Cardiac septum (tissue), 1 donor: Measurements from ENCODE around the gene AOC1. TPM values are rescaled to one million over a fixed set of nuclear protein-coding genes. Genes with fewer than 3 reads are reported as not detected.

Source experiments
- DNase-seq: peaks from one replicate; pipeline ENCODE4 v3.0.0-alpha.2; 2020; ENCODE audit warnings: low spot score
- intact Hi-C: fragments of 100-400 bp; cut with DNase I; formaldehyde crosslinking; loops from one replicate; pipeline ENCODE4 v1.14.0; 2022
- total RNA-seq: library from RNA; stranded (reverse); fragmentation: NEBNext Ultra II Directional; extraction: Animal tissue kit (Norgen Biotek cat#: 25700); gene quantifications from one replicate; pipeline ENCODE4 v1.2.1, GENCODE V29; 2021
- donor health status: DM: no; HTN: no; CAD: no.

Gene AOC1
- total RNA-seq, 1 donor from 2014 or later = 0.43 TPM

DNA sequence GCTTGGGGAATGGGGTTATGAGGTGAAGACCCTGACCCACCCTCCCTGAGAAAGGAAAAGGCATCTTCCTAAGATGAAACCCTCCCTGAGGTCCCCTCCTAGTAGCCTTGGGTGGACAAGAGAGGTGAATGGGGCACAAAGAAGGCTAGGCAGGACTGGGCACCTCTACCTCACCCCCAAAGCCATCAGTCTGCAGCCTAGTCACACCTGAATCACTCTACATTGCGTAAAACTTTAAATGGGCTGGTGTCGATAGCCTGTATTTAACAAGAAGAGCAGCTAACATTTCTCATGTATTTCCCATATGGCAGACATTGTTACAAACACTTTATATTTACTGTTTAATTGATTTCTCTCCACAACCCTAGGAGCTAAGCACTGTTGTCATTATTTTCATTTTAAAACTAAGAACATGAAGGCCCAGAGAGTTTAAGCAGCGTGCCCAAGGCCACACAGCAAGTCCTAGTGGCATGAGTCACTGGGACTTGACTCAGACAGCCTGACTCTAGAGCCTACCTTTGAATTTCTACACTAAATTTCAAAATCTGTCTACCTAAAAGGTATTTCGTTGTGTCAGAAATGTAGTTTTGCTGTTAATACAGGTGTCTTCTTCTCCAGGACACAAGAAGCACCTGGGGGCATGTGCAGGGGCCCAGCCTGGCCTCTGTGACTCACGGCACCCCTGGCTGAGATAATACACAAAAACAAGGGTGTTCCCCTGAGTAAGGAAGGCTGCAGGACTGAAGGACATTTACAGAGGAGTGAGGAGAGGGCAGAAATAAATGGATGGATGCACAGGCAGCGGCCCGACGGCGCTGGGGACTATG lies 3.4 kb downstream of the AOC1 start:
- intact Hi-C loops = no loop called here
- no peak for DNase-seq

DNA sequence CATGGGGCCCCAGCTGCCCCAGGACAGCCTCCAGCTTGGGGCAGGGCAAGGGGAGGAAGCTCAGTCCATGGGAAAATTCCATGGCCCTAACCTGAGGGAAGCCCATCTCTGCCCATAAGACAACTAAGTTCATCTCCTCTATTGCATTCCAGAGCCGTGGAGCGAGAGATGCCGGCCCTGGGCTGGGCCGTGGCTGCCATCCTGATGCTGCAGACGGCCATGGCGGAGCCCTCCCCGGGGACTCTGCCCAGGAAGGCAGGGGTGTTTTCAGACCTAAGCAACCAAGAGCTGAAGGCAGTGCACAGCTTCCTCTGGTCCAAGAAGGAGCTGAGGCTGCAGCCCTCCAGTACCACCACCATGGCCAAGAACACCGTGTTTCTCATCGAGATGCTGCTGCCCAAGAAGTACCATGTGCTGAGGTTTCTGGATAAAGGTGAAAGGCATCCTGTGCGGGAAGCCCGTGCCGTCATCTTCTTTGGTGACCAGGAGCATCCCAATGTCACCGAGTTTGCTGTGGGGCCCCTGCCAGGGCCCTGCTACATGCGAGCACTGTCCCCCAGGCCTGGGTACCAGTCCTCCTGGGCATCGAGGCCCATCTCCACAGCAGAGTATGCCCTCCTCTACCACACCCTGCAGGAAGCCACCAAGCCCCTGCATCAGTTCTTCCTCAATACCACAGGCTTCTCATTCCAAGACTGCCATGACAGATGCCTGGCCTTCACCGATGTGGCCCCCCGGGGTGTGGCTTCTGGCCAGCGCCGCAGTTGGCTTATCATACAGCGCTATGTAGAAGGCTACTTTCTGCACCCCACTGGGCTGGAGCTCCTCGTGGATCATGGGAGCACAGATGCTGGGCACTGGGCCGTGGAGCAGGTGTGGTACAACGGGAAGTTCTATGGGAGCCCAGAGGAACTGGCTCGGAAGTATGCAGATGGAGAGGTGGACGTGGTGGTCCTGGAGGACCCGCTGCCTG lies 4.3 kb downstream of the AOC1 start:
- no peak for DNase-seq
- intact Hi-C loops = no loop called here

DNA sequence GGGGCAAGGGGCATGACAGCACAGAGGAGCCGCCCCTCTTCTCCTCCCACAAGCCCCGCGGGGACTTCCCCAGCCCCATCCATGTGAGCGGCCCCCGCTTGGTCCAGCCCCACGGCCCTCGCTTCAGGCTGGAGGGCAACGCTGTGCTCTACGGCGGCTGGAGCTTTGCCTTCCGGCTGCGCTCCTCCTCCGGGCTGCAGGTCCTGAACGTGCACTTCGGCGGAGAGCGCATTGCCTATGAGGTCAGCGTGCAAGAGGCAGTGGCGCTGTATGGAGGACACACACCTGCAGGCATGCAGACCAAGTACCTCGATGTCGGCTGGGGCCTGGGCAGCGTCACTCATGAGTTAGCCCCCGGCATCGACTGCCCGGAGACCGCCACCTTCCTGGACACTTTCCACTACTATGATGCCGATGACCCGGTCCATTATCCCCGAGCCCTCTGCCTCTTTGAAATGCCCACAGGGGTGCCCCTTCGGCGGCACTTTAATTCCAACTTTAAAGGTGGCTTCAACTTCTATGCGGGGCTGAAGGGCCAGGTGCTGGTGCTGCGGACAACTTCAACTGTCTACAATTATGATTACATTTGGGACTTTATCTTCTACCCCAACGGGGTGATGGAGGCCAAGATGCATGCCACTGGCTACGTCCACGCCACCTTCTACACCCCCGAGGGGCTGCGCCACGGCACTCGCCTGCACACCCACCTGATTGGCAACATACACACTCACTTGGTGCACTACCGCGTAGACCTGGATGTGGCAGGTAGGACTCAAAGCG lies 5.1 kb downstream of the AOC1 start:
- no peak for DNase-seq
- intact Hi-C loops = no loop called here

DNA sequence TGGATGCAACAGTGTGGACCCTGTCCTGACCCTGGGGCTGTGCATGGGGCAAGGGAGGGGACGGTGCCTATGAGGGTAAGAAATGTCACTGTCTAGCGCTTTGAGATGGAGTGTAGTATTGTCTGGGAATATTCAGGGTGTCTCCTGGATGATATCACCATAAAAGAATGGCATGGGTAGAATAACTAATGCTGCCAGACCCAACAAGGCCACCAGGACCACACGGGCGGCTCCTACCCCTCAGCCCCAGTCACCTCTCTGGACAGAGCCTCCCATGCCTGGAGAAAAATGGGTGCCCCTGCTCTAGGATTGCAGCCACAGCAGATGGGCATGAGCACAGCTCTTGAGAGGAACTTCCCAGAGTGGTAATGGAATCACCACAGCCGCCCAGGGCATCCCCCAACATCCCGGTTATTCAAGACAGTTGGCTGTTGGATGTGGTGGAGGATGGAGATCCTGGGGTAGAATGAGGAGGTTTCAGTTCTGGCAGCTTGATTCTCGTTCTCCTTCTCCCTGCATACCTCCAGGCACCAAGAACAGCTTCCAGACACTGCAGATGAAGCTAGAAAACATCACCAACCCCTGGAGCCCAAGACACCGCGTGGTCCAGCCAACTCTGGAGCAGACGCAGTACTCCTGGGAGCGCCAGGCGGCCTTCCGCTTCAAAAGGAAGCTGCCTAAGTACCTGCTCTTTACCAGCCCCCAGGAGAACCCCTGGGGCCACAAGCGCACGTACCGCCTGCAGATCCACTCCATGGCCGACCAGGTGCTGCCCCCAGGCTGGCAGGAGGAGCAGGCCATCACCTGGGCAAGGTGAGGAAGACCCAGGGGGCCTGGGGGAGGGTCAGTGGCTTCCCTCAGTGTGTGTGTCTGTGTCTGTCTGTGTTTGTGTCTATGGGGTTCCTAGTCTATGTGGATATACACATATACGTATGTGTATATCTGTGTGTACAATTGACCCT lies 6.2 kb downstream of the AOC1 start:
- intact Hi-C loops = no loop called here
- no peak for DNase-seq

DNA sequence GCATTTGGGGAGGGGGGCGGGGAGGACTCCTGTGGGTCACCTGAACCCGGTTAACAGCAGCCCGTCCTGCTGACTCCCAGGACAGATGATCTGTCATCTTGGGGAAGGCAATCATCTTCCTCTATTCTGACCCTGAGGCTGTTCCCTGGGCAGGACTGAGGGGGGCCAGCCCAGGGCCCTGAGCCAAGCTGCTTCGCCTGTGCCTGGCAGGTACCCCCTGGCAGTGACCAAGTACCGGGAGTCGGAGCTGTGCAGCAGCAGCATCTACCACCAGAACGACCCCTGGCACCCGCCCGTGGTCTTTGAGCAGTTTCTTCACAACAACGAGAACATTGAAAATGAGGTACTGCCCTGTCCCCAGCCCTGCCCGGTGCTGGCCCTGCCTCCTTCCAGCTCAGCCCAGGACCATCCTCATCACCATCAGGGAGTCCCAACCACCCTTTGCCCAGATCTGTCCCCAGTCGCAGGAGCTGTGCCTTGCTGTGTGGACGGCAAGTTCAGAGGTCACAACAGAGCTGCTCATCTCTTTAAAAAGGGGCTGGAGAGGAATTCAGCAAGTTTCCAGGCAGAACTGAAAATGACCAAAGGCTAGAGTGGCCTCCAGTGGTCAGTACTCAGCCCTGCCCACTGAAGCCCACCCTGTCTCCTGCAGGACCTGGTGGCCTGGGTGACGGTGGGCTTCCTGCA lies 8.1 kb downstream of the AOC1 start:
- intact Hi-C loops = no loop called here

DNA sequence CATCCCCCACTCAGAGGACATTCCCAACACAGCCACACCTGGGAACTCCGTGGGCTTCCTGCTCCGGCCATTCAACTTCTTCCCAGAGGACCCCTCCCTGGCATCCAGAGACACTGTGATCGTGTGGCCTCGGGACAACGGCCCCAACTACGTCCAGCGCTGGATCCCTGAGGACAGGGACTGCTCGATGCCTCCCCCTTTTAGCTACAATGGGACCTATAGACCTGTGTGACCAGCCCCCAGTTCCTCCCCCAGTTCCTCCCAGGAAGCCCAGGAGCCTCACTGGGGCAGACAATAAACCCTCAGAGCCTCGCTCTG lies 8.6 kb downstream of the AOC1 start:
- no peak for DNase-seq
- intact Hi-C loops = no loop called here

More for the DNA sequence above, 8.1 kb downstream of the AOC1 start:
- no peak for DNase-seq

DNA sequence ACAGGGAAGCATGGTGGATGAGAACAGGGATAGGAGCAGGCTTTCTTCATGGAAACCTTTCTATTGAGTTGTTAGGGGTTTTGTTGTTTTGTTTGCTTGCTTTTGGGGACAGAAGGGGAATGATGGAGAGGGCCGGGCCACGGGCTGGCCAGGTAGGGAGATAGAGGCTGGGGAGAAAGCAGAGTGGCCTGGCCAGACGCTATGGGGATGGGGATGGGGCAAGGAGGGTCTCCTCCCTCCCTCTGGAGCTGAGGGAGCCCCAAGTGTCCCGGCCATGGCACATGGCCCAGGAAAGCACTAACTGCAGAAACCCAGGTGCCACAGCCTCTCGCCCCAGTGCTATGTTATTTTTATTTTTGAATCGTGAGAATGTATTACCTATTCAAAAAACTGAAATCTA lies 10.0 kb downstream of the AOC1 start:
- DNase-seq = no peak
- intact Hi-C loops = no loop called here

DNA sequence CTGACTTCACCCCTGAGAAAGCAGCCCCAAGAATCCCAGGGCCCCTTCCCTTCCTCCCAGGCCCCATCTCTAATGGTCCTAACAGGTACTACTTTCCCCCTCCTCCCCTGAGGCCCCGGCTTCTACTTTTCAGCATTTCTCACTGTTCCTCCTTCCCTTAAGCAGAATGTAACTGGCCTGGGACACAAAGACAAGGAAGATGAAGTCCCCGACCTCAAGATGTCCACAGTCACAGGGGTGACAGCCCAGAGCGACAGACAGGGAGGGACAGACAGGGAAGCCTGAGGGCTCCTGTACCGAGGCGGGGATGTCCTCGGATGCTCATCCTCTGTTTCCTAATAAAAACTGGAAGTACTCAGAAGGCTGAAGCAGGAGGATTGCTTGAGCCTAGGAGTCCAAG lies 11.6 kb downstream of the AOC1 start:
- DNase-seq = no peak
- intact Hi-C loops = no loop called here

DNA sequence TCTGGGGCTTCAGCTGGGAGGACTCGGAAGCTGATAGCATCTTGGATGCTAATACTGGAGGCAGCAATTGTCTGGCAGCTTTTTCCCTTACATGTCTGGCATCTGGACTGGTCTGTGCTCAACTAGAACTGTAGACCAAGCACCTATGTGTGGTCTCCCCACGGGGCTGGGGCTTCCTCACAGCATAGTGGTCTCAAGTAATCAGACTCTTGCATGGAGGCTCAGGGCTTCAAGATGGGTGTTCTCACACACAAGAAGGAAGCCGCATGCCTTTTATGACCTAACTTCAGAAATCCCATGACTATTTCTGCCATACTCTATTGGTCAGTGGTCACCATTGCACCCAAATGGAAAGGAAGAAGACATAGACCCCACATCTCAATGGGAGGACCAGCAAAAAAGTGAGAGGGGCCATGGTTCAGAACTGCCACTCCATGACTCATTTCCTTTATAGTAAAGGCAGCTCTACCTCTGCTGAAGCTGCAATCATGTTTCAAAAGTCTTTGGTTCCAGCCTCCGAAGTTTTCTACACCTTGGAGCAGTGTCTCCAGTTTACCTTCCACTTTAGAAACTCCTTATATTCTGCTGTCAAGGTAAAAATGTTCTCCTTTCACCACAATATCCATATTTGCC lies 14.7 kb downstream of the AOC1 start:
- intact Hi-C loops = no loop called here
- DNase-seq = no peak

DNA sequence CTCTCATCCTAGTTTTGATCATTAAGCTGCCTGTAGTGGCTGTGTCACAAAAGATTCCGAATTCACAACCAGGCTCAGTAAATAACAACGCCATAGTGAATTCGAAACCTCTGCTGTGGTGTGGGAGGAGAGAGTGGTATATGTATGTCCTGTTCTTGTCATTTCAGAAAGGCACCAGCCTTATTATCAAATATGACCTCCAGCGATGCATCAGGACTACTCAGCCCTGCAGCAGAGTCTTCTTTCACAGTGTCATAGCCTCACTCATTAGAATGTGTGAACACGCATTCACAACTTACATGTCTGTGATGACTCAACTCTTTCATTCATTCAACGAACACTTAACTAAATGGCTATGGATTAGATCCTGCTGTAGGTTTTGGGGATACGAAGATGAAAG lies 15.3 kb downstream of the AOC1 start:
- no peak for DNase-seq
- intact Hi-C loops = no loop called here

DNA sequence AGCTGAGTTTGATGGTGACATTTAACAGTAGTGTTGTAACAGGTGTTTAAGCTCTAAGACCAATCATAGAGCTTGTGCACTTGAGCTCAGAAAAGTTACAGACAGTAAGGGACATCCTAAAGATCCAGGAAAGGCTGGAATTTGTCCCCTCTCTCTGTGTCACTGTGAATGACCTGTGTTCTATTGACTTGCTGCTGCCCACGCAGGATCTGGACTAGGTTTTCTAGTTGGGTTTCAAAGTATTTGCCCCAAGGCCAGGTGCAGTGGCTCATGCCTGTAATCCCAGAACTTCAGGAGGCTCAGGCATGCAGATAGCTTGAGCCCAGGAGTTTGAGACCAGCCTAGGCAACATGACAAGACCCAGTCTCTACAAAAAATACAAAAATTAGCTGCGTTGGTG lies 17.1 kb downstream of the AOC1 start:
- no peak for DNase-seq
- intact Hi-C loops = no loop called here

DNA sequence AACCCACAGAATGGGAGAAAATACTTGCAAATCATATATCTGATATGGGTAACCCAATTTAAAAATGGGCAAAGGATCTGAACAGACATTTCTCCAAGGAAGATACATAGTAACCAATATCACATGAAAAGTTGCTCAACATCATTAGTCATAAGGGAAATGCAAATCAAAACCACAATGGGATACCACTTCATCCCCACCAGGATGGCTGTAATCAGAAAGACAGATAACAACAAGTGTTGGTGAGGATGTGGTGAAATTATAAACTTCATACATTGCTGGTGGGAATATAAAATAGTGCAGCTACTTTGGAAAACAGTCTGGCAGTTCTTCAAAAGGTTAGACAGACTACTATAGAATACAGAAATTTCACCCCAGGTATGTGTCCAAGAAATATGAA lies 19.3 kb downstream of the AOC1 start:
- intact Hi-C loops = no loop called here
- DNase-seq = no peak

DNA sequence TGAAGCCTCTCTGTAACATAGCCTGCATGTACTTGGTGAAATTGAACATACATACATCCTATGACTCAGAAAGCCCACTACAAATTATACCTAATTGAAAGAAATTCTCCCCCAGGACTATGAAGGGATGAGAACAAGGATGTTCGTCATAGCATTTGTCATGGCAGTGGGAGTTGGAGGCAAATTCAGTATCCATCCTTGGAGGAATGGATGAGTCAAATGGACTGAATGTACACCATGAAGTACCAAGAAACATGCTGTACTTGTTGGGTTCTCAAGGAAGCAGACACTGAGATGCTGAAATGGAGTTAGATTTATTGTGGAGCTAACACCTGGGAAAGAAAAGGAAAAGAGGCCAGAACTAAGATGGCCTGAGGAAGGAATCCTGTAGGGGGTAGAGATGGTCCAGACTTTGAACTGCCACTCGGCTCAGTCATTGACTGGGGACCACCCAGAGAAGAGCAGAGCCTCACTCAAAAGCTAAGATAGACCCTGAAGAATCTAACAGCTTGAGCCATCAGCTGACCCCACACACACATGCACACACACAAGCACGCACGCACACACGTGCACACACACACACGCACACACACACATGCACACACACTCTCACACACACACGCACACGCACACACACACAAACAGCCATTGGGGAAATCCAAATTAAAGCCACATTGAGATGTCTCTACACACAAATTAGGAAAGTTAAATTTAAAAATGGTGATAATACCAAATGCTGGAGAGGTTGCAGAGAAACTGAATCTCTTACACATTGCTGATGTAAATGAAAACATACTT lies 22.3 kb downstream of the AOC1 start:
- intact Hi-C loops = no loop called here
- no peak for DNase-seq

DNA sequence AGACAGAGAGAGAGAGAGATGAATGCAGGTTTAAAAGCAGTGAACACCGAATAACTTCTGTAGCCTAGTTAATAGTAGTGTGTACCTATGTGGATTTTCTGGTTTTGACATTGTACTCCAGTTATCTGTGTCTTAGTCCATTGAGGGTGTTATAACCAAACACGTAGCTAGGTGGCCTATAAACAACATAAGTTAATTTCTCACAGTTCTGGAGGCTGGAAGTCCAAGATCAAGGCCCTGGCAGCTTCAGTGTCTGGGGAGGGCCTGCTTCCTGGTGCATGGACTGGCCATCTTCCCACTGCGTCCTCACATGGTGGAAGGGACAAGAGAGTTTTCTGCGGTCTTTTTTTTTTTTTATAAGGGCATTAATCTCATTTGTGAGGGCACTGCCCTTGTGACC lies 23.5 kb downstream of the AOC1 start:
- no peak for DNase-seq
- intact Hi-C loops = loop anchor here (2.0 kb wide), 1 partner anchor 97 kb away; no protein-coding TSS in a partner anchor

DNA sequence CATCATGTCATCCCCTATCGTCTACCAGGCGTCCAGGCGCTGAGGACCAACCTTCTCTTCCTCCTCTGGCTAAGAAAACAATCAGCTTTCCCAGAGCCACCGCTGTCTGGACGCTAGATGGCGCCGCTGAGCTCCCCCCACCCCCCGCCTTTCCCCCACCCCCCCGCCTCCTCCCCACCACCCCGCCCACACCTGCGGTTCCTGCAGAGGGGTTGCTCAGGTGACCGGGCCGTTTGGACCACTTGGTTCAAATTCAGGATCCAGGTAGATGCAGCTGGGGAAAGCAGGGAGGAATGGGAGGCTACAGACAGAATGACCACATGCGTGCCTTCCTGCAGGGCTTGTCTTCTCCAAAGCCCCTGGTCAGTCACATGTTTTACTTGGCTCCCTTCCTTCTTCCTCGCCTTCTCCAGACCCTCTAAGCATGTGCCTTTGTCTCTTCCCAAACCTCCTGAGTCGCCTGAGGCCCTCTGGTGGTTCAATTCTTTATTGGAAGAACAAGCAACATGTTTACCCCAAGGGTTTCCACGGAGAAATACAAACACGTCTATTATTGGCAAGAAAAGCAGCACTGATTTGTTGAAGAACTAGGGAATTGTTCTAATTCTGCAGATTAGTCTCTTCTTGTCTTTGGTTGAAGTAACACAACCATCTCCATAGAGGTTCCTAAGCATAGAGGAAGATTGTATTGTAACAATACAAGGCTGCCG lies 24.7 kb downstream of the AOC1 start:
- intact Hi-C loops = loop anchor here (2.0 kb wide), 1 partner anchor 98 kb away; no protein-coding TSS in a partner anchor
- no peak for DNase-seq

DNA sequence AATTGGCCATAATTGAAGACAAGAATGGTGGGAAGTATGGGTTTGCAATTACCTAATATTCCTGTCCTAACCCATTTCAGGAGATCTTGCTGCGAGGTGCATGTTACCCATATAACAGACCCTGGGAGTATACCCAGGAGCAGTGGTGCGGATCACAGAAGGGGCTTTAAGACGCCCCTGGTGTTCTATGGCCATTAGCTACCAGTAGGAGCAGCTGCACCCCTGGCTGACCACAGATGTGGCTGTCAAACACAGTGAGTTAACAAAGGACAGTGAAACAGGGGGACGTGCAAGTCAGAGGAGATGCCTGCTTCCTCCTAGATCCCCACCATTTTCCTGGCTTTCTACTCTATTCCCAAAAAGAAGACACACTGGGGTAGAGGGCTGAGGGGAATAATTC lies 25.2 kb downstream of the AOC1 start:
- no peak for DNase-seq
- intact Hi-C loops = loop anchor here (2.0 kb wide), 1 partner anchor 99 kb away; no protein-coding TSS in a partner anchor
